HCEC 1CT (cell line): ENCODE data around the gene SEC24D.

Experiments used
- DNase-seq: peaks from one replicate; pipeline ENCODE4 v3.0.0-alpha.2; 2017

Gene SEC24D

GRCh38 chr4:118749347-118749988 lies 86.5 kb downstream of the SEC24D start:
- no peak for DNase-seq

DNA sequence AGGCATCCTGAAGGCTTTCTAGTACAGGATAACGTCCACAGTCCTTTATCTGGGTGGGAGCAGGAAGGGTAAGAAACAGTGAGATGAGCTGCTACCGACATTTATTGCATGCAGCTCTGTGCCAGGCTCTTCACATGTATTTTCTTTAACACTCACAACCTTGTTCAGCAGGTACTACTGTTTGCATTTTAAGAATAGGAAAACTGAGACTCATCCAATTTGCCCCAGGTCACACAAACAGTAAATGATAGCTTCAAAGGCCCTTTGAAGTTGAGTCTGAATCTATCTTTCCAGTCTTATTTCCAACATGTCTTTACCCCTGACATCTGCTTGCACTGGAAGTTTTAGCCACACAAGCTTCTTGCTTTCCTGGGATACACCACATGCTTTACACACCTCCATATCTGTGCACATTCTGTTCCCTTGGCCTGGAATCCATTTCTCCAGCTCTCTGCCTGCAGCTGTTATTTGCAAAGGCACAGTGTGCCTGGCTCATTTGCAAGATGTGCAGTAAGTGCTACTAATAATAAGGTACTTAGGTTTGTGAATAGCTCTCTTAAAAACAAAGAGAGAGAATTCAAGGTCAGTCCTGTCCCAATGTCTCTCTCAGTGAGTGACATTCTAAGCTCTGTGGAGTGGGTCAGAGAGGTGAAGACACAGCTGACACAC lies 89.5 kb downstream of the SEC24D start:
- DNase-seq = no peak

DNA sequence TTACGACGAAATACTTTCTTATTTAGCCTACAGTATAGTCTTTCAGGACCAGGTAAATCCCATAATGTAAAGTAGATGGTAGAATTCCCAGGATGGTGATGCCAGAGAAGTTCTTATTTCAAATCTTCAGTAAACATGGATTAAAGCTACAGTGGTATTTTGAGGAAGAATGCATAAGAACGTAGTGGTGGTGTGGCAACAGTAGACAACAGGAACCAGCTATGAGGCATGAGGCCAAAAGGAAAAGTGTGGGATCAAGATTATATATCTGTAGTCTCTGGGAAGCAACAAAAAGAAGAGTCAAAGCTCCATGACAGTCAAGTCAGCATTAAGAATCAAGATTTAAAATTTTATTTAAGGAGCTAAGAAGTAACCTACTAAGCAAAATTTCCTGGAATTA lies 90.6 kb downstream of the SEC24D start:
- no peak for DNase-seq

DNA sequence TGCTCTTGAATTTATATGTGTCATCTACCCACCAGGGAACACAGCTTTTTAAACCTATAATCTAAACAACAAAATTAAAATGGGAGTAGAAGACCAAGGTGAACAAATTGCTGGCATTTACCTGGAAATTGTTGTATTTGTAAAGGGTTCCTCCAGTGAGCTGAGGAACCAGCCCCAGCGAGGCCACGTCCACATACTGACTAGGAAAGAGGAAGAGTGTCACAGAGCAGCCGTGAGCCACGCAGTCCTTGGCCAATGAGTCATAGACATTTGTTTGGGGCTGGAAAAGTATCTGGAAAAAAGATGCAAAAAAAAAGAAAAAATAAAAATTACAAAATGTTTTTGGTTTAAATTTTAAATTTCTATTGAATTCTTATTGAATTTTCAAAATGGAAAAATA lies 92.1 kb downstream of the SEC24D start:
- no peak for DNase-seq

GRCh38 chr4:118742050-118742449 lies 93.9 kb downstream of the SEC24D start:
- no peak for DNase-seq

DNA sequence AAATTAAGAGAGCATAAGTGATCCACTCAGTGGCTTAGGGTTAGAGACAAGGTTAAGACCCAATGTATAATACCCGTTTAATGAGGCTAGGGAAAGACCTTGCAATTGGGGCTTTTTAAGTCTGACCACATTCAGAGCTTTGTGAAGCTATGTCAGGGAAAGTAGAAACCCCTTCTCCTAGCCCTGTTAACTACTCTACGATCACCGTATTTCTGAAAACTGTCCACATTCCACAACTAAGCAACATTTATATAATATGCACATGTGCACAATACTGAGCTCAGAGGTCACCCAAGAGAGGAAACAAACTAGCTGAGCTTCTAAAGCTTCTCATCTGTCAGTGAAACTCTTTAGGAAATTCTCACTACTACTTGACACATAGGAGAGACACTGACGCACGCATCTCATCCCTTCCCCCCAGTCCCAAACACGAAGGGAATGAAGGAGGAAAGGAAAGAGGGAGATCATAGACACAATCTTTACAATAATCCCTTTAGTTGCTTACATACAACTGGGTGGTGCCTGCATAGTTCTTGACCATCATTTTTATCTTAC lies 94.5 kb downstream of the SEC24D start:
- peak; percentile 30 for DNase-seq

- DNase-seq = no peak
These were observed 95.1 kb downstream of the SEC24D start for GRCh38 chr4:118740869-118741268.

DNA sequence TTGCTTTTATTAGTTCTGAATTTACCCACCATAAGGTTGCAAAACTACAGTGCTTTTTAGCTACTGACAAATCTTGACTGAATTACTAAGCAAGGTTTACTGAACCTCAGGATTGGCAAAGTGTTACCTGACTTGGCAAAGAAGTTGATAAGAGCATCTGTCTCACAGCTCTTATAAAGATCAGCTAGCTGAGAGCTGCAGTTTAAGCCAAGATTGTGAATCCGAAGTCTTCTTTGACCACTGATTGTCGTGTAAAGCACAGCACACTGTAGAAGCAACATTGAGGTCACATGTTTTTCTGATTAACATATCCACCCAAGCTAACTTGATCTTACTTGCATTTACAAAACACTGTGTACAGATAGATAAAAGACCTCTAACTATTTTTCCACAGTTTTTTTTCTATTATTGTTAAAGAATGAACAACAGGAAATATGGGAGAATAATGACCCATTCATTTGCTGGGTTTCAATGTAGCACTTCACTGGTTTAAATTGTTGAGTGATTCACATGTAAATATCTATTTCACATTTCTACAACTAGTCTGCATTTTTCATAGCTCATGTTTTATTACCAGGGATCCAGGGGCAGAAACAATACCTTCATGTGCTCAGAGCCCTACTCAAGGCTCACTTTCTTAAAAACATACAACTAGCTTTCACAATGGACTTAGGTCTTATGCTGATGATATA lies 96.8 kb downstream of the SEC24D start:
- DNase-seq = no peak

GRCh38 chr4:118738090-118738489 lies 97.8 kb downstream of the SEC24D start:
- no peak for DNase-seq

GRCh38 chr4:118736900-118737299 lies 99.0 kb downstream of the SEC24D start:
- DNase-seq = no peak

- no peak for DNase-seq
These were observed 101.3 kb downstream of the SEC24D start for GRCh38 chr4:118734491-118735205.

GRCh38 chr4:118732591-118733330 lies 103.2 kb downstream of the SEC24D start:
- DNase-seq = peak; percentile 33

GRCh38 chr4:118730683-118731082 lies 105.2 kb downstream of the SEC24D start:
- no peak for DNase-seq

GRCh38 chr4:118729287-118730286 lies 106.3 kb downstream of the SEC24D start:
- DNase-seq = peak; percentile 77

- no peak for DNase-seq
These were observed 108.6 kb downstream of the SEC24D start for GRCh38 chr4:118727360-118727759.

DNA sequence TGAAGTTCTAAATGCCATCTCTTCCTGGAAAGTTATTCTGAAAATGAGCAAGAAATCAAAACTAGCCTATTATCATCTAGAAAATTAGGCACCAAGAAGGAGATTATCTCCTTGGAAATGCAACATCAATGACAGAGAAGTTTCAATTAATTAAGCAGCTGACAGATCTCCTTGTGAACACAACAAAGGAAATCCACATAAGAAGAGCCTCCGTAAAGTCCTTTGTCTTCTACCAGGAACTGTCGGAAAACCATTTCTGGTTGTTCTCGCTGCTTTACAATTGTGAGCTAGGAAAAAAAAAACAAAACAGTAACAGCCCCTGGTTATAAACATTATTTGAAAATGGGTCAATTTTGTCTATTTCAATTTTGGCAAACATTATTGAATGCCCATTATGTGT lies 112.6 kb downstream of the SEC24D start:
- no peak for DNase-seq

DNA sequence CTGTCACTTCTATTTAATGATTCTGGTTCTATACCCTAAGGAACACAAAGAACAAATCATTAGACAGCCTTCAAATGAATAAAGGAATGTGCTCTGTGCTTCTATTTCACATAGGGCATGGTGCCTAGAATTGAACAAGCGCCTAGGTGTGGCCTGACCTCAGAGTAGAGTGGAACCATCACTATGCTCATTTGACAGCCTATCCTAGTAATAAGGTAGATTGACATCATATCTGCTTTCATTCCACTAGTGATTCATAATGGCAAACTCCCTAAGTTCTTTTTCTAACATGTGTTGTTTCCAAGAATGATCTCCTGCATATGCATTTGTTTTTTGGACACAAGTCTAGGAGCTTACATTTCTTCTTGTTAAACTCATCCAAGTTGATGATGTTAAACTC lies 114.2 kb downstream of the SEC24D start:
- no peak for DNase-seq

DNA sequence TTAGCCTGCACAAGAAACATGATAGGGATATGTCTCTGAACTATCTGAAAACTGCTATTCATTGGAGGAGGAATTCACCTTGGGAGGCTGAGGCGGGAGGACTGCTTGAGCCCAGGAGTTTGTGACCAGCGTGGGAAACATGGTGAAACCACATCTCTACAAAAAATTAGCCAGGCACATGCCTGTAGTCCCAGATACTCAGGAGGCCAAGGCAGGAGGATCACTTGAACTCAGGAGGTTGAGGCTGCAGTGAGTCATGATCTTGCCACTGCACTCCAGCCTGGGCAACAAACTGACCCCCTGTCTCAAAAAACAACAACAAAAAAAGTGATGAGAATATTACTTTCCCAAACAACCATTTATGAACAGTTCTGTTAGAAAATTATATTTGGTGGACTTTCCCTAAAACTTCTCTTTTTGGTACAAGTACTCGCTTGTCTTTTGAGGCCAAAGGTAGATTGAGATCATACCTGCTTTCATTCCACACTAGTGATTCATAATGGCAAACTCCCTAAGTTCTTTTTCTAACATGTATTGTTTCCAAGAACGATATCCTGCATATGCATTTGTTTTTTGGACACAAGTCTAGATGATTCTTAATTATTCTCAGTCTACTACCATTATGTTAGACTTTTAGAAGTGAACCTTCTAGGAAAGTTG lies 117.3 kb downstream of the SEC24D start:
- DNase-seq = no peak

DNA sequence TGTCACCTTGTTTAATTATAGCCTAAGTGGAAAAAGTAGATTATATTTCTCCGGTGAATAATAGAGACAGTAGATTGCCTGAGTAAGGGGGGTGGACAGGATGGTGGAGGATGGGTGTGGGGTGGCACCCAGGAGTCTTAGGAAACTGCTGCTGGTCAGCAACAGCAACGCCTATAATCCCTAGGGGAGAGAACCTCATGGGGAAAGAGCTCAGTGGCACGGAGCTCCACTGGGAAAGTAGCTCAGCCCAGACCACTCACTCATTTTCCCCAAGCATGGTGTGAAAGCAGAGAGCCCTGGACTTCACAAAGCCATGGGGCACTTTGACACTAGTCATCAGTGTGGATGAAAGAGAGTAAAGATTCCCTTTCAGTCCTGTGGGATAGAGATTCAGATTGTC lies 119.6 kb downstream of the SEC24D start:
- no peak for DNase-seq

GRCh38 chr4:118714682-118715081 lies 121.2 kb downstream of the SEC24D start:
- DNase-seq = no peak

DNA sequence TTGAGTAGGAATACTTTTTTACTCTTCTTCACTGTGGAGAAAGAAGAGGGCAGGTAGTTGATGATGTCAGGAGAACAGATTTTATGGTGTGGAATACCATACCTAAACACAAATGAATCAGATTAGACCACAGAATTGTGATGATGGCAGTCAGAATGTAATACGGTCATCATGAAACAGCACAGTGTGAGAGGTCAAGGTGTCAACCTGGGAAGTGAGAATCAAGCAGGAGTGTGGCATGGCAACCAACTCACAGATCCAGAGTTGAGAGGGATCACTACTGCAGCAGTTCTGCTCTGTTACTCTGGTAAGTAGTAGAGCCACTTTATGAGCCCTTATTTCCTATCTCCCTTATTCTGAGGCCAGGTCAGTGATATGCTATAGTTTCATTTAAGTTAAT lies 123.1 kb downstream of the SEC24D start:
- peak; percentile 5 for DNase-seq
